ENCODE data around the gene GCLM. TPM values are rescaled to one million over a fixed set of nuclear protein-coding genes. Genes with fewer than 3 reads are reported as not detected.
"Not testable (repeated sequence)": the region's sequence is repeated elsewhere in the genome, so short reads cannot be mapped to it uniquely, and the experiment has no call there.

GCLM gene
- 23.0 and 27.5 TPM in 2 replicates for total RNA-seq

- peak; percentile 99 for DNase-seq (ENCODE audit: insufficient read length, low spot score, missing footprints)
- H3K4me1 ChIP-seq (ENCODE audit: insufficient read depth, low read length) = peaks cover 24% of the 10 kb centered on the region
- TF ChIP-seq CTCF (IDR thresholded peaks at IDR 0.05; ENCODE audit: extremely low read depth, low read depth, low read length) = peak; percentile 57
- H3K27ac ChIP-seq (ENCODE audit: low read depth, low read length) = peak within 1 kb of the TSS; percentile 48
- no peaks in the 10 kb centered on the region for H3K36me3 ChIP-seq (ENCODE audit: insufficient read depth, low read length)
- H3K4me3 ChIP-seq (ENCODE audit: insufficient read depth, low read length) = peak within 1 kb of the TSS; percentile 77
- no peaks in the 10 kb centered on the region for H3K9me3 ChIP-seq (ENCODE audit: low read depth, low read length)
- H3K79me2 ChIP-seq (ENCODE audit: insufficient read depth, low read length) = peaks cover 44% of the 10 kb centered on the region
- H3K4me2 ChIP-seq (ENCODE audit: insufficient read depth, low read length) = peak within 1 kb of the TSS; percentile 84
- peak within 1 kb of the TSS; percentile 95 for H2AFZ ChIP-seq (ENCODE audit: low read length)
- peaks cover 2% of the 10 kb centered on the region for H3K27me3 ChIP-seq (ENCODE audit: insufficient read depth, low read length)
- peaks cover 23% of the 10 kb centered on the region for H4K20me1 ChIP-seq (ENCODE audit: insufficient read depth, low read length)
Measured at GRCh38 chr1:93909146-93910050, at the start of gene GCLM. Gene GCLM, minus strand, starts transcription at chr1:93909430. Its CDS starts 267 bp downstream, at chr1:93909163.

- Histone ChIP-seq H3K4me1 (ENCODE audit: insufficient read depth, low read length) (peaks cover 18% of the 10 kb centered on the region), H3K27ac (ENCODE audit: low read depth, low read length) (no peak overlapping the region), H3K9me3 (ENCODE audit: low read depth, low read length) (peaks cover 5% of the 10 kb centered on the region), H3K27me3 (ENCODE audit: insufficient read depth, low read length) (no peaks in the 10 kb centered on the region), H4K20me1 (ENCODE audit: insufficient read depth, low read length) (no peaks in the 10 kb centered on the region), H3K79me2 (ENCODE audit: insufficient read depth, low read length) (no peaks in the 10 kb centered on the region), H3K4me3 (ENCODE audit: insufficient read depth, low read length) (no peak overlapping the region), H3K36me3 (ENCODE audit: insufficient read depth, low read length) (no peaks in the 10 kb centered on the region), H3K4me2 (ENCODE audit: insufficient read depth, low read length) (no peak overlapping the region), H2AFZ (ENCODE audit: low read length) (no peak overlapping the region)
- TF ChIP-seq CTCF (IDR thresholded peaks at IDR 0.05; ENCODE audit: extremely low read depth, low read depth, low read length) = no peak
- DNase-seq (ENCODE audit: insufficient read length, low spot score, missing footprints) = no peak
Measured at GRCh38 chr1:93958726-93959100, 49.5 kb upstream of the GCLM start.

GRCh38 chr1:93958032-93958725 lies 48.9 kb upstream of the GCLM start:
- Histone ChIP-seq H3K27me3 (ENCODE audit: insufficient read depth, low read length) (no peaks in the 10 kb centered on the region), H3K9me3 (ENCODE audit: low read depth, low read length) (peaks cover 5% of the 10 kb centered on the region), H3K36me3 (ENCODE audit: insufficient read depth, low read length) (no peaks in the 10 kb centered on the region), H3K4me1 (ENCODE audit: insufficient read depth, low read length) (peaks cover 13% of the 10 kb centered on the region), H3K27ac (ENCODE audit: low read depth, low read length) (no peak overlapping the region), H4K20me1 (ENCODE audit: insufficient read depth, low read length) (no peaks in the 10 kb centered on the region), H2AFZ (ENCODE audit: low read length) (no peak overlapping the region), H3K79me2 (ENCODE audit: insufficient read depth, low read length) (no peaks in the 10 kb centered on the region), H3K4me2 (ENCODE audit: insufficient read depth, low read length) (no peak overlapping the region), H3K4me3 (ENCODE audit: insufficient read depth, low read length) (no peak overlapping the region)
- no peak for DNase-seq (ENCODE audit: insufficient read length, low spot score, missing footprints)
- no peak for TF ChIP-seq CTCF (IDR thresholded peaks at IDR 0.05; ENCODE audit: extremely low read depth, low read depth, low read length)

- Histone ChIP-seq H3K4me2 (ENCODE audit: insufficient read depth, low read length) (no peak overlapping the region), H3K4me3 (ENCODE audit: insufficient read depth, low read length) (no peak overlapping the region), H4K20me1 (ENCODE audit: insufficient read depth, low read length) (no peaks in the 10 kb centered on the region), H3K36me3 (ENCODE audit: insufficient read depth, low read length) (no peaks in the 10 kb centered on the region), H2AFZ (ENCODE audit: low read length) (no peak overlapping the region), H3K79me2 (ENCODE audit: insufficient read depth, low read length) (no peaks in the 10 kb centered on the region), H3K9me3 (ENCODE audit: low read depth, low read length) (peaks cover 5% of the 10 kb centered on the region), H3K27me3 (ENCODE audit: insufficient read depth, low read length) (no peaks in the 10 kb centered on the region), H3K4me1 (ENCODE audit: insufficient read depth, low read length) (peaks cover 3% of the 10 kb centered on the region), H3K27ac (ENCODE audit: low read depth, low read length) (no peak overlapping the region)
- no peak for DNase-seq (ENCODE audit: insufficient read length, low spot score, missing footprints)
- TF ChIP-seq CTCF (IDR thresholded peaks at IDR 0.05; ENCODE audit: extremely low read depth, low read depth, low read length) = no peak
Measured at GRCh38 chr1:93955765-93956164, 46.5 kb upstream of the GCLM start.

- not testable (repeated sequence) for H3K4me2 ChIP-seq (ENCODE audit: insufficient read depth, low read length); H3K4me3 ChIP-seq (ENCODE audit: insufficient read depth, low read length); H3K79me2 ChIP-seq (ENCODE audit: insufficient read depth, low read length); H3K36me3 ChIP-seq (ENCODE audit: insufficient read depth, low read length); H4K20me1 ChIP-seq (ENCODE audit: insufficient read depth, low read length); H3K27ac ChIP-seq (ENCODE audit: low read depth, low read length); DNase-seq (ENCODE audit: insufficient read length, low spot score, missing footprints); H3K9me3 ChIP-seq (ENCODE audit: low read depth, low read length); H2AFZ ChIP-seq (ENCODE audit: low read length); H3K4me1 ChIP-seq (ENCODE audit: insufficient read depth, low read length)
- peaks cover 26% of the 10 kb centered on the region for H3K27me3 ChIP-seq (ENCODE audit: insufficient read depth, low read length)
Measured at GRCh38 chr1:93947002-93947686, 37.9 kb upstream of the GCLM start.
